M059J (cell line): ENCODE measurements around the gene HEXA. TPM values are rescaled to one million over a fixed set of nuclear protein-coding genes. Genes with fewer than 3 reads are reported as not detected.
A peak's percentile ranks its signal among the peaks of the same experiment; 100 is the strongest.

ENCODE experiments used
- DNase-seq: peaks from one replicate; pipeline ENCODE4 v3.0.0-alpha.2; 2012; ENCODE audit warnings: low read depth
- total RNA-seq: library from RNA; depleted of rRNA; stranded (reverse); fragments of >200 nt; shearing (Covaris generic); gene quantifications from 2 replicates; pipeline ENCODE4 v1.2.3, GENCODE V29; 2014

HEXA gene
- total RNA-seq, 1 experiment from 2014 or later = 116 TPM

DNA sequence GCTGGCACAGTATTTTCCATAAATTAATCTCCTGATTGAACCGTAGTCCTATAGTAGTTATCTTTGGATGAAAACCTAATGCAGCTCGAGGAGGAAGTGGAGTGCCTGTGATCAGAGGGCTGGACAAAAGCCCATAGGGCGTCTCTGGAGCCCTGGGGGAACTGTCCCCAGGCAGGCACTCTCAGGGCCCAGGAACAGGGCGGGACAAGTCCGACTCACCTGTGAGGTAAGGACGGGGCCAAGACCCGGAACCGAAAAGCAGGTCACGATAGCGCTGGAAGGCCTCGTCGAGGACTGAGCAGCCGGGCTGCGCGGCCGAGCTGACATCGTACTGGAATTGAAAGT, 341 bp downstream of the HEXA start:
- no peak for DNase-seq

DNA sequence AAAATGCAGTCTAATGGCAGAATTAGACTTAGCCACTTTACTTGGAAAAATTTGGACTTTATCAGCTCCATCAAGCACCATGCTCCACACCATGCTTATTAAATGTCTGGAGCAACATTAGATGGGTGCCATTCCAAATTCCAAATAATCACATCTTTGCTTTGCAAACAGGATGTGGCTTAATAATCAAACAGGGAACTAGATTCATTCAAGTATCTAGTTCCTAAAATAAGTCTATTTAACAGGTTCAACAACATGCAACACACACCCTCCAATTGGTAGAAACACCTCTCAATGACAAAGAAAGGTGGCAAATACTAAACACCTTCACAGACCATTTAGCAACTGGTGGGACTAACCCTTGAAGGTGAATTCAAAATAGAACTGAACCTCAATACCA, 3.5 kb downstream of the HEXA start:
- DNase-seq = no peak

- DNase-seq = no peak
Observed at GRCh38 chr15:72369964-72370363, 5.8 kb downstream of the HEXA start.

- no peak for DNase-seq
Observed at GRCh38 chr15:72368899-72369298, 6.9 kb downstream of the HEXA start.

- no peak for DNase-seq
Observed at GRCh38 chr15:72368325-72368724, 7.5 kb downstream of the HEXA start.

DNA sequence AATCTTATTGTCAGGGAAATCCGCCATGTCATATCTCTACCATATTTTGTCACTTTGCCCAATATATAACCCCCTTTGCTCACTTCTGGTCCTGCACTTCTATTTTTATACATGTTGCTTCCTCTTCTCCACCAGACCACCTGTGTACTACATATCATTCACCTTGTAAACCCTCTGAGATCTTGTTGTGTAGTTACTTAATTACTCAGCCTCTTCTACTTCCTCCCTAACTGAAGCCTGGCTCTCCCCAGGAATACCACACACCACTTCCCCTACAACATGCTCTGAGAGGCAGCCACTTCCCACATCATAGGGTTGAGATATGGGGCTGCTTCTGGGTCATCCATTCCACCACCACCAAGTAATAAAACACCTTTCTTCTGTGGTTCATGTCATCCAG, 10.0 kb downstream of the HEXA start:
- no peak for DNase-seq

DNA sequence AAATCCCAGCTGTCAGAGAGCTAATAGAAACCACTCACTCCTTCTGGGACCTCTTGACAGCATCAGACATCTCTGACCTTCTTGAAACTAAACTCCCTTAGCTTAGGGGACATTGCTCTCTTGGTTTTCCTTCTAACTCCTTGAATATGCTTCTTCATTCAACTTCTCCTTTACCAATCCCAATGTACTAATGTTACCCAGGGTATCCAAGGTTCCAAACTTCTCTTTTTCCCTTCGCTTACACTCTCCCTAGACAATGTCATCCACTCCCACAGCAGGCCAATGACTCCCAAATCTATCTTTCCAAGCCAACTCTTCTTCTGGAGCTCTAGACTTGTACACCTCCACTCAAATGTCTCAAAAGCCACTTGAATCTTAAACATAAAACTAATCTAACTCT, 14.6 kb downstream of the HEXA start:
- no peak for DNase-seq

GRCh38 chr15:72358650-72359171, 17.1 kb downstream of the HEXA start:
- DNase-seq = peak; percentile 65

- DNase-seq = no peak
Observed at GRCh38 chr15:72358121-72358520, 17.7 kb downstream of the HEXA start.

GRCh38 chr15:72354496-72354895, 21.3 kb downstream of the HEXA start:
- DNase-seq = no peak

DNA sequence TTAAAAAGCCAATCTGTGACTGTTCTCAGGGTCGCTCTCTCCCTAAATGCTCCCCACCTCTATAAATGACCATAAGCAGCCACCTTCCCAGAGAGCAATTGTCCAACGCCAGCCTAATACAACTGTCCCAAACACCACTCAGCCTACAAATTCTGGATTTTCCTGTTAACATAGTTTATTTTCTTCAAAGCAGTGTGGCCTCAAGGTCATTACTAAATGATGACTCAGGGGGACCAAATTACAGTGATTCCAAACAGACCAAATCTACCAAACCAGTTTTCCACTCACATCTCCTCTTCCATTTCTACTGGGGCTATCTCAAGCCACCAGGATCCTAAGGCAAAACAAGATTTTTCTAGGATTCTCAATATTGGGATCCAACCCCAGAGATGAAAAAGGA, 22.5 kb downstream of the HEXA start:
- peak; percentile 49 for DNase-seq

DNA sequence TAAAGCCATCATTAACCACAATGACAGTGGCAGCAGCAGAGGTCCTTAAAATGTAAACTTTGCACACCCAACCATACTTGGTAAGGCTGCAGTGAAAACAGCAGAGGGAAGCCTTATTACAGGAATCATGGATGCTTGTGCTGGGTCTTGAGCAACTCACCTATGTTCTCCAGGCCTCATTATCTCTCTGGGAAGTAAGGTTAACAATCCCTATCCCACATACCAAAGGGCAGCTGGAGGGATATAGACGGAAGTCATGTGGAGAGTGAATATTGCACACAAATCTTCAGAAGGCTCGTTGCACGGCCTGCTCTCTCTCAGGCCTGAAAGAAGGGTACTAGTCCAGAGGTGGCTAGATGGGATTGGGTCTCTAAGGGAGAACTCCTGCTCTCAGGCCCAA, 30.0 kb downstream of the HEXA start:
- DNase-seq = no peak

- no peak for DNase-seq
Observed at GRCh38 chr15:72345280-72345679, 30.5 kb downstream of the HEXA start.

GRCh38 chr15:72344602-72345001, 31.2 kb downstream of the HEXA start:
- no peak for DNase-seq

DNA sequence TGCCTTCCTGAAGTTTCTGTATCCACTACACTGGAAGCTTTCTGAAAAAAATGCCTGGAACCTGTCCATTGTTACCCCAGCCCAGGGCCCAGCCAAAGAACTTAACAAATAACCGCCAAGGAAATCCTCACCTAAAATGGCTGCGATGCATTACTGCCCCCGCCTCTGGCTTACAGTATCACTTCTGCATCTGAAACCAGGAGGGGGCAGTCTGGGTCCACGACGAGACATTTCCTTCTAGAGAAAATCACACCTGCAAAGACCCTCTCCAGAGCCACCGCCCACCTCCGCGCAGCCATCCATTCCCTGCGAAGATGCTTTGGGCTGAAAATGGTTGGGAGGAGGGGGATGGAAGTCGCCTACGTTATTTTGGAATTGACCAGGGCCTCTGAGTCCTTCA, 33.4 kb downstream of the HEXA start:
- DNase-seq = peak; percentile 14

DNA sequence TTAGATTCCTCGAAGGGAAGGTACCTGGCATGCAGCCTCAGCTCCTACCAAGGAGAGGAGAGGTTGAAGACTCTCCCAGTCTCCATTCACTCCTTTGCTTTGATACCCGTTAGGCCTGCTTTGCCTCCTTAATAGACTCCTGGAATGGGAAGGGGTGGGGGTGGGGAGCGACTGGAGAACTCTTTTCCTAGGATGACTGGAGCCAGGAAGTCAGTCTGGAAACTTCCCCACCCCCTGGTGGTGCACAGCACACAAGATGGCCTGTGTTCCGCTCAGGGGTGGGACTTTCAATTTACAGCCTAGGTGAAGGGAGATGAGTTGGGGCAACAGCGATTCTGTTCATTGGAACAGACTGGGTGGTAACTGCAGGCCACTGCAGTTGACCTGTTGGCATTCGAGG, 34.5 kb downstream of the HEXA start:
- peak; percentile 8 for DNase-seq

DNA sequence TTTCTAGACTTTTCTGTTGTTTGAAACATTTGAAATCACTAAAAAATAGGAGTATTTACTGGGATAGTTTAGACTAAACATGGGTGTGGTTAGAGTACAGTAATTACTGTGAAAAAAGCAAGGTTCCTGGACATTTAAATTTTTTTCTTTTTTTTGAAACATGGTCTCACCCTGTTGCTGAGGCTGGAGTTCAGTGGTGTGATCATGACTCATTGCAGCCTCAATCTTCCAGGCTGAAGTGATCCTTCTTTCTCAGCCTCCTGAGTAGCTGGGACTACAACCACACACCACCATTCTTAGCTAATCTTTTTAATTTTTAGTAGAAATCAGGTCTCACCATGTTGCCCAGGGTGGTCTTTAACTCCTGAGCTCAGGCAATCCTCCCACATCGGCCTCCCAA, 35.4 kb downstream of the HEXA start:
- DNase-seq = peak; percentile 14

GRCh38 chr15:72339777-72340177, 36.0 kb downstream of the HEXA start:
- DNase-seq = peak; percentile 77

- DNase-seq = no peak
Observed at GRCh38 chr15:72338617-72339321, 37.0 kb downstream of the HEXA start.

GRCh38 chr15:72338148-72338547, 37.7 kb downstream of the HEXA start:
- no peak for DNase-seq

- no peak for DNase-seq
Observed at GRCh38 chr15:72334842-72335241, 41.0 kb downstream of the HEXA start.

DNA sequence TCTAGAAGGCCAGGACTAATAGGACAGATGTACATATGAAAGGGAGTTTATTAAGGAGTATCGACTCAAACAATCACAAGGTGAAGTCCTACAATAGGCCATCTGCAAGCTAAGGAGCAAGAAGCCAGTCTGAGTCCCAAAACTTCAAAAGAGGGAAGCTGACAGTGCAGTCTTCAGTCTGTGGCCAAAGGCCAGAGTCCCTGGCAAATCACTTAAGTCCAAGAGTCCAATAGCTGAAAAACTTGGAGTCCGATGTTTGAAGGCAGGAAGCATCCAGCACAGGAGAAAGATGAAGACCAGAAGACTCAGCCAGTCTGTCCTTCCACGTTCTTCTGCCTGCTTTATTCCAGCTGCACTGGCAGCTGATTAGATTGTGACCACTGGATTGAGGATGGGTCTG, 44.8 kb downstream of the HEXA start:
- DNase-seq = no peak

- no peak for DNase-seq
Observed at GRCh38 chr15:72323752-72324151, 52.1 kb downstream of the HEXA start.
